Measurements from ENCODE around the gene CNTN1.

- TF ChIP-seq POLR2A (IDR thresholded peaks at IDR 0.05; ENCODE audit: low read depth, low read length), result no peak
- TF ChIP-seq POLR2AphosphoS5 (IDR thresholded peaks at IDR 0.05; ENCODE audit: low read depth, low read length), result no peak
- TF ChIP-seq SPI1 (IDR thresholded peaks at IDR 0.05; ENCODE audit: low read depth, low read length), result no peak
- TF ChIP-seq TAF1 (IDR thresholded peaks at IDR 0.05; ENCODE audit: low read depth, low read length), result no peak
- no peak for TF ChIP-seq PAX5 (IDR thresholded peaks at IDR 0.05; ENCODE audit: insufficient read depth, low read length, severe bottlenecking)
Observed at GRCh38 chr12:40769846-40770245, 77.6 kb downstream of the CNTN1 start.

Data from GM12891 (cell line).